T-cell (primary cell): ENCODE results near the gene VARS2. TPM values are rescaled to one million over a fixed set of nuclear protein-coding genes. Genes with fewer than 3 reads are reported as not detected.
A peak's percentile ranks its signal among the peaks of the same experiment; 100 is the strongest.

Experiments used
- ATAC-seq, 4 experiments: fragments of 200-7000 bp in 3 of 4; fragments of 150-1000 bp in 1 of 4; cut with Tn5 transposase; replicated peaks in 1 of 4; 1 replicate in 3 of 4; 2 replicates in 1 of 4; pipeline ENCODE4 v1.10.0; 2021; ENCODE audit warnings: moderate library complexity in 3 of 4, mild to moderate bottlenecking in 2 of 4, moderate number of reproducible peaks in 1 of 4
- CTCF ChIA-PET, 2 donors: fragments of 300-600 bp; sonication (Branson Sonifier 250); formaldehyde crosslinking; loops; one replicate each; lab custom pipeline; 2022; ENCODE audit warnings: antibody characterized with exemption in 2 of 2; lab: Charles Lee
- POLR2A ChIA-PET, 2 donors: fragments of 300-600 bp; sonication (Branson Sonifier 250); formaldehyde crosslinking; loops; one replicate each; lab custom pipeline; 2022; ENCODE audit warnings: antibody characterized with exemption in 2 of 2; lab: Charles Lee
- DNase-seq, 35 experiments: peaks; one replicate each; pipeline versions ENCODE4 v3.0.0 to v3.0.0-alpha.2; 2013 to 2023
- H3K27ac ChIP-seq: one replicate; pipeline ENCODE4 v1.5.1; 2013; ENCODE audit warnings: low read length
- H3K27me3 ChIP-seq, 2 experiments: replicated peaks in 1 of 2; 1 replicate in 1 of 2; 2 replicates in 1 of 2; pipeline versions ENCODE4 v1.6.1 to v1.7.0; 2013; ENCODE audit warnings: low read length in 1 of 2, mixed read lengths in 1 of 2; ENCODE audit not compliant: control insufficient read depth in 2 of 2, insufficient read depth in 2 of 2; ENCODE audit errors: extremely low read depth in 1 of 2
- H3K36me3 ChIP-seq, 2 donors: 1 replicate in 1 of 2; 2 replicates in 1 of 2; pipeline versions ENCODE4 v1.6.1 to v1.7.0; 2013; ENCODE audit warnings: low read length in 1 of 2; ENCODE audit not compliant: control insufficient read depth in 2 of 2, insufficient read depth in 1 of 2; ENCODE audit errors: extremely low read depth in 1 of 2
- H3K4me1 ChIP-seq, 2 experiments: 1 replicate in 1 of 2; 2 replicates in 1 of 2; pipeline versions ENCODE4 v1.6.1 to v1.7.0; 2013; ENCODE audit warnings: low read length in 2 of 2, mixed read lengths in 1 of 2; ENCODE audit not compliant: insufficient read depth in 2 of 2, control insufficient read depth in 1 of 2; ENCODE audit errors: extremely low read depth in 1 of 2
- H3K4me3 ChIP-seq, 2 donors: 1 replicate in 1 of 2; 2 replicates in 1 of 2; pipeline versions ENCODE4 v1.5.1 to v1.7.0; 2013; ENCODE audit warnings: mild to moderate bottlenecking in 2 of 2, low read length in 1 of 2, moderate library complexity in 1 of 2; ENCODE audit not compliant: control insufficient read depth in 1 of 2; ENCODE audit errors: extremely low read depth in 1 of 2
- H3K9me3 ChIP-seq: 2 replicates; pipeline ENCODE4 v1.7.0; 2013
- H3K27ac Mint-ChIP-seq, 2 donors: one replicate each; pipeline ENCODE4 v1.8.0; 2020 to 2021; ENCODE audit warnings: mild to moderate bottlenecking in 2 of 2, mixed read lengths in 2 of 2
- H3K27me3 Mint-ChIP-seq, 2 donors: one replicate each; pipeline ENCODE4 v1.8.0; 2021 to 2022; ENCODE audit warnings: mixed read lengths in 2 of 2
- H3K36me3 Mint-ChIP-seq: one replicate; pipeline ENCODE4 v1.8.0; 2021; ENCODE audit warnings: mixed read lengths
- H3K4me1 Mint-ChIP-seq, 3 donors: one replicate each; pipeline ENCODE4 v1.8.0; 2020 to 2022; ENCODE audit warnings: mixed read lengths in 3 of 3, mild to moderate bottlenecking in 1 of 3
- H3K4me3 Mint-ChIP-seq, 3 donors: one replicate each; pipeline ENCODE4 v1.8.0; 2020 to 2022; ENCODE audit warnings: mild to moderate bottlenecking in 3 of 3, mixed read lengths in 3 of 3, moderate library complexity in 3 of 3
- H3K9me3 Mint-ChIP-seq, 3 donors: one replicate each; pipeline ENCODE4 v1.8.0; 2020 to 2022; ENCODE audit warnings: mixed read lengths in 3 of 3
- WGBS: methylation state at CpG from one replicate; pipeline ENCODE4 v1.1.5; 2013; ENCODE audit warnings: missing lambda C conversion rate; ENCODE audit not compliant: insufficient coverage; 5-methylcytosine and 5-hydroxymethylcytosine counted together
- total RNA-seq, 35 experiments: library from RNA in 6 of 35; stranded (reverse) in 6 of 35; fragments of 120-200 nt in 1 of 35; gene quantifications; one replicate each; pipeline versions ENCODE4 v1.2.1 to v1.2.4 and lab custom pipeline; 2013 to 2026

The VARS2 gene
- total RNA-seq, 5 donors from 2014 or later (not counting 1 experiment from before 2014, with no cell fraction given): 25.1 to 55.2 (median 40.9) TPM

DNA sequence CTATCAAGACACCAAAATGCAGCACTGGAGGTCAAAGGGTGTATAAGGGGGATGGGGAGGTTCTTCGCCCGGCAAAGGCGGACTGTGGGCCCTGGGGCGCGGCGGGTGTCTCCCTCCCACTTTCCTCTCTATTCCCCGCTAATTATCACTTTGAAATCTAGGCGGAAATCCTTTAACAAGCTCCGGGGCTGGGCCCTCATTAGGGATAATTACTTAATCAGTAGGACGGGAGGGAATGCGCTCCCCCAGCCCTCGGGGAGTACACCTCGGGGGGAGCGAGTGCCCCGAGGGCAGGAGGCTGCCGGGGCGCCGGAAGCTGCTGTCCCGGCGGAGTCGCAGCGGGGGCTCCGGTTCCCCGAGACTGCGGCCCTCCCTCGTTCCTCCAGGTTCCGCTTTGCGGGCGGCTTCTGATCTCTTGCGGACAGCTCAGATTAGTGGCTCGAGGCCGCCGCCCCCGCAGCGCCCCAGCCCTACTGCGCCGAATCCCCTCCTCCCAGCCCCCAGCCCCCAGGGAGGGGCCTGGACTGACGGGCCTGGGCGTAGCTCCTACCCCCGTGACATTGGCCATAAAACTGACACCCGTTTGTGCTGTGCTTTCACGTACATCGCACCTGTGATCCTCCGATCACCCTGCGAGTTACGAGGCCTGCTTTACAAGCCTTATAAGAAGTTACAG is 41.5 kb downstream of the VARS2 start:
- CTCF ChIA-PET: interaction anchor here in 1 of 2 donors (0.6 to 1.2 kb wide), 2 partner anchors 123 to 132 kb away, joined by 3 to 4 read pairs; no protein-coding TSS in a partner anchor

DNA sequence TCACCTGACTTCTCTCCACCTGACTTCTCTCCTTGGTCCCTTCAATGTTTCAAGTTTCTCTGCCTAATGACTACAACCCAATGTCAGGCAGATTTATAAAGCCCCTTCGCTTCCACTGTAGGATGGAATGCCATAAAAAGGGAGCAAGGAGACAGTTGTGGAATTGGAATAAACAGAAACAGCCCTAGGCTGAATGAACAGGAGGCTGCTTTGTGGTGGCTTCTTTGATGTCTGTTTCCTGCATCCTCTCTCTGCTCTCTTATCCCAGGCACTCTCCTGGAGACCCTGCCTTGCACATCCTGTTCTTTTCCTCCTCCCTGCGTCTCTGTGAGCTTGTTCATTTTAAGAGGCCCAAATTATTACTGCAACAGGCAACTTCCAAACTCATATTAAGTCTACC is 43.7 kb downstream of the VARS2 start:
- H3K4me1 Mint-ChIP-seq: peaks cover 15 to 23% (median 19%) of the 10 kb centered on the region in 3 donors
- no peaks in the 10 kb centered on the region for H3K9me3 Mint-ChIP-seq
- Histone ChIP-seq H3K27ac (no peak overlapping the region), H3K4me3 (no peak overlapping the region), H3K36me3 (no peaks in the 10 kb centered on the region), H3K9me3 (no peaks in the 10 kb centered on the region), H3K27me3 (peaks cover 4 to 28% of the 10 kb centered on the region in 2 experiments), H3K4me1 (peaks cover 0 to 21% of the 10 kb centered on the region in 2 experiments)
- H3K27me3 Mint-ChIP-seq: peaks cover 8 to 13% of the 10 kb centered on the region in 2 donors
- H3K27ac Mint-ChIP-seq: no peak overlapping the region
- ATAC-seq (no peak), DNase-seq (no peak)
- H3K4me3 Mint-ChIP-seq: no peak overlapping the region
- ChIA-PET POLR2A (no interaction called here), CTCF (no interaction called here)
- no peaks in the 10 kb centered on the region for H3K36me3 Mint-ChIP-seq
- WGBS: 50% methylated on average over 1 of the region's 2 CpGs

More for the DNA sequence above, 41.5 kb downstream of the VARS2 start:
- Histone ChIP-seq H3K27ac (peak overlapping the region; percentile 30), H3K9me3 (no peaks in the 10 kb centered on the region), H3K27me3 (peaks cover 8 to 32% of the 10 kb centered on the region in 2 experiments), H3K4me1 (peaks cover 0 to 21% of the 10 kb centered on the region in 2 experiments), H3K4me3 (peak overlapping the region; percentile 53 to 77), H3K36me3 (no peaks in the 10 kb centered on the region)
- peak; percentile 90 to 94 (median 93) for ATAC-seq
- Mint-ChIP-seq H3K36me3 (no peaks in the 10 kb centered on the region), H3K27me3 (peaks cover 19 to 23% of the 10 kb centered on the region in 2 donors), H3K4me1 (peaks cover 15 to 23% (median 17%) of the 10 kb centered on the region in 3 donors), H3K4me3 (peak overlapping the region; percentile 80 to 82 (median 82)), H3K9me3 (peaks cover 0 to 6% (median 0%) of the 10 kb centered on the region in 3 donors), H3K27ac (peak overlapping the region; percentile 42 to 93)
- DNase-seq: peak; percentile 35 to 81 (median 70)
- POLR2A ChIA-PET: interaction anchor here in 1 of 2 donors (0.5 to 0.7 kb wide), 2 partner anchors 36 to 274 kb away, joined by 4 to 6 read pairs; no protein-coding TSS in a partner anchor
- WGBS: 1% methylated on average over 34 of the region's 46 CpGs

DNA sequence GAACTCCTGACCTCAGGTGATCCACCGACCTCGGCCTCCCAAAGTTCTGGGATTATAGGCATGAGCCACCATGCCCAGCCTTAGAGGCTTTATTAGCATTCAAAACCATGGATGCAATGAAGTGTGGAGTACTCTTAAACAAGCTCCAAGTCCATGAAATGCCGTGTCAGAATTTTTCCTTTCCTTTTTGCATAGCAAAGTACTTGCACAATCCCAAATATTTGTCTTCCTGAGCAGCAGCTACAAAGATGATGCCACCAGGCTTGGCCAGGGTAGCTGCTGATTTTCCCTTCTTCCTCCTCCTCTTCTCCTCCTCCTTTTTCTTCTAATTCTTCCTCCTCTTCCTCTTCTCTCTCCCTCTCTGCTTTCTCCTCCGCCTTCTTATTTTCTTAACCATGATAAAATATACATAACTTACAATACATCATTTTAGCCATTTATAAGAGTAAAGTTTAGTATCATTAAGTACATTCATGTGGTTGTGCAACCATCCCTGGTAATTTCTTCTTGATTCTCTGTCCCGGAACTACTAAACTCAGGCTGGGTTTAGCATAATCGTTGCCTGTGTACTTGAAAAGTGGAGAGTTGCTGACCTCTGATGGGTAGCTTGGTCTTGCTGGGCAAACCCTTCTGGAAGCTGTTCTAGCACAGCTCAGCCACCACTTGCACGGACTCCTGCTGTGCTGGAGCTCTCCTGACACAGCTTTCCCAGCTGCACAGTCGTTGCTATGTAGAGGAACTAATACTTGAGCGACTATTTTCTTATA is 47.1 kb downstream of the VARS2 start:
- Mint-ChIP-seq H3K36me3 (no peaks in the 10 kb centered on the region), H3K9me3 (no peaks in the 10 kb centered on the region), H3K27ac (no peak overlapping the region), H3K4me3 (no peak overlapping the region), H3K4me1 (peaks cover 2 to 25% (median 23%) of the 10 kb centered on the region in 3 donors), H3K27me3 (peaks cover 30 to 32% of the 10 kb centered on the region in 2 donors)
- Histone ChIP-seq H3K4me3 (no peak overlapping the region), H3K9me3 (no peaks in the 10 kb centered on the region), H3K27me3 (peaks cover 4 to 34% of the 10 kb centered on the region in 2 experiments), H3K36me3 (no peaks in the 10 kb centered on the region), H3K27ac (no peak overlapping the region), H3K4me1 (peaks cover 0 to 21% of the 10 kb centered on the region in 2 experiments)
- ChIA-PET POLR2A (no interaction called here), CTCF (no interaction called here)
- ATAC-seq (no peak), DNase-seq (no peak)
- 84% methylated on average over 5 of the region's 9 CpGs for WGBS

DNA sequence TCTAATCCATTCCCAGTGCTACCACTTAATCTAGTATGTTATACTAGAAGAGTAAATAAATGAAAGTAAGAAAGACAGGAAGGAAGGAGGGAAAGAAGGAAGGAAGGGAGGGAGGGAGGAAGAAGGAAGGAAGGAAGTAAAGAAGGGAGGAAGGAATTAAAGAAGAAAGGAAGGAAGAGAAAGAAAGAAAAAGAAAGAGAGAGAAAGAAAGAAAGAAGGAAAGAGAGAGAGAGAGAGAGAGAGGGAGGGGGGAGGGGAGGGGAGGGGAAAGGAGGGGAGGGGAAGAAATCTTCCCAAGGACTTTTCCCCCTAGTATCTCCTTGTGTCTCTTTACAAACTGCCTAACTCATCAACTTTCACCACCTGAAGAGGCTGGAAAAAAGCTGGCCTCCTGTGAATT is 48.7 kb downstream of the VARS2 start:
- H3K4me3 Mint-ChIP-seq: no peak overlapping the region
- no peak for ATAC-seq
- no peak overlapping the region for H3K4me3 ChIP-seq
- H3K9me3 ChIP-seq: no peaks in the 10 kb centered on the region
- H3K36me3 ChIP-seq: no peaks in the 10 kb centered on the region
- H3K4me1 Mint-ChIP-seq: peaks cover 0 to 16% (median 11%) of the 10 kb centered on the region in 3 donors
- no peak for DNase-seq
- ChIA-PET POLR2A (interaction anchor here (0.5 to 0.7 kb wide), 2 partner anchors 27 to 67 kb away, joined by 3 to 4 read pairs; no protein-coding TSS in a partner anchor), CTCF (no interaction called here)
- H3K36me3 Mint-ChIP-seq: no peaks in the 10 kb centered on the region
- H3K27ac ChIP-seq: no peak overlapping the region
- peaks cover 31 to 37% of the 10 kb centered on the region in 2 donors for H3K27me3 Mint-ChIP-seq
- peaks cover 0 to 16% of the 10 kb centered on the region in 2 experiments for H3K4me1 ChIP-seq
- H3K27ac Mint-ChIP-seq: no peak overlapping the region
- H3K27me3 ChIP-seq: peaks cover 0 to 26% of the 10 kb centered on the region in 2 experiments
- H3K9me3 Mint-ChIP-seq: no peaks in the 10 kb centered on the region

DNA sequence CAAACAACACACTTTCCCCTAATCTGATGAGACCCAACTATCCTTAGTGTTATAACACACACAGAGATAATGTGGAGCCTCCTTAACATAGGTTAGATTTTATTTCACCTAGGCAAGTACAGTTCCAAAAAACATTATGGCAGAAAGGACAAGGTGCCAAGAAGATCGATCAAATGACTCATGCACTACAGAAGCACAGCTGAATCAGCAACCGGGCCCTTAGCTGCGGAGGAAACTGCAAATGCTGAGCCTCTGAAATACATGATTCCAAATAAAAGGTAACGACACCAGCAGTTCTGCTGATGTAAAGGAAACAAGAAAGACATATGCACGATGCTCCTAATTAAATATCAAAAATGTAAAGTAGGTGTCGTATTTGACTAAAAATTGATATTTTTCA is 49.6 kb downstream of the VARS2 start:
- ATAC-seq (no peak), DNase-seq (no peak)
- H3K4me1 ChIP-seq: peaks cover 0 to 16% of the 10 kb centered on the region in 2 experiments
- H3K4me3 ChIP-seq: no peak overlapping the region
- CTCF ChIA-PET: no interaction called here
- 78% methylated on average over 5 of the region's 6 CpGs for WGBS
- Mint-ChIP-seq H3K9me3 (no peaks in the 10 kb centered on the region), H3K36me3 (no peaks in the 10 kb centered on the region), H3K27me3 (peaks cover 31 to 37% of the 10 kb centered on the region in 2 donors), H3K27ac (no peak overlapping the region), H3K4me1 (peaks cover 0 to 16% (median 11%) of the 10 kb centered on the region in 3 donors), H3K4me3 (no peak overlapping the region)
- no peaks in the 10 kb centered on the region for H3K36me3 ChIP-seq
- H3K27ac ChIP-seq: no peak overlapping the region
- POLR2A ChIA-PET: no interaction called here
- H3K27me3 ChIP-seq: peaks cover 0 to 26% of the 10 kb centered on the region in 2 experiments
- no peaks in the 10 kb centered on the region for H3K9me3 ChIP-seq

DNA sequence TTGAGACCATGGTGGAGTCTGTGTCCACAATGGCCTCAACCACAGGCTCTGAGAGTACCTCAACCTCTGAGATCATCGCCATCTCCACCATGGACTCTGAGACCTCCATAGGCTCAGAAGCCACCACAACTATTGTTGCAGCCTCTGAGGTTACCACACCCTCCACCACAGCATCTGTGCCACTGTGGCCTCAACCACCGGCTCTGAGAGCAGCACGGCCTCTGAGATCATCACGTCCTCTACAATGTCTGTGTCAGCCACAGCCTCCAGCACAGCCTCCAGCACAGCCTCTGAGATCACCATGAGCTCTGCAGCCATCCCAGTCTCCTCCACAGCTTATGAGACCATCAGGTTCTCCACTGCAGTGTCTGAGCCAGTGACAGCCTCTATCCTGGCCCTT is 50.0 kb downstream of the VARS2 start:
- Mint-ChIP-seq H3K36me3 (no peaks in the 10 kb centered on the region), H3K4me3 (no peak overlapping the region), H3K27ac (no peak overlapping the region), H3K27me3 (peaks cover 30 to 36% of the 10 kb centered on the region in 2 donors), H3K4me1 (peaks cover 0 to 16% (median 11%) of the 10 kb centered on the region in 3 donors), H3K9me3 (no peaks in the 10 kb centered on the region)
- CTCF ChIA-PET: no interaction called here
- POLR2A ChIA-PET: no interaction called here
- ATAC-seq (peak in 3 of 4 experiments; percentile 9 to 43 (median 40)), DNase-seq (peak in 8 of 35 experiments; percentile 5 to 35 (median 15))
- no peak overlapping the region for H3K4me3 ChIP-seq
- whole genome bisulfite sequencing: 53% methylated on average over 4 of the region's 4 CpGs
- H3K4me1 ChIP-seq: peaks cover 0 to 16% of the 10 kb centered on the region in 2 experiments
- no peaks in the 10 kb centered on the region for H3K36me3 ChIP-seq
- peaks cover 0 to 21% of the 10 kb centered on the region in 2 experiments for H3K27me3 ChIP-seq
- H3K9me3 ChIP-seq: no peaks in the 10 kb centered on the region
- H3K27ac ChIP-seq: no peak overlapping the region
